GM18907 (cell line): ENCODE results near the gene SHISAL1.
"Not testable (repeated sequence)": the region's sequence is repeated elsewhere in the genome, so short reads cannot be mapped to it uniquely, and the experiment has no call there.

Experiments
- ATAC-seq: cut with Tn5 transposase; IDR thresholded peaks from one replicate; pipeline ENCODE4 v1.9.1; 2021; ENCODE audit warnings: mild to moderate bottlenecking, moderate library complexity; ENCODE audit not compliant: unreplicated experiment

The SHISAL1 gene

GRCh38 chr22:44244265-44244822 is 68.4 kb downstream of the SHISAL1 start:
- ATAC-seq: no peak

GRCh38 chr22:44243761-44244160 is 69.0 kb downstream of the SHISAL1 start:
- ATAC-seq: no peak

GRCh38 chr22:44242946-44243724 is 69.6 kb downstream of the SHISAL1 start:
- no peak for ATAC-seq

GRCh38 chr22:44241121-44241520 is 71.6 kb downstream of the SHISAL1 start:
- ATAC-seq: not testable (repeated sequence)

GRCh38 chr22:44237290-44237689 is 75.5 kb downstream of the SHISAL1 start:
- no peak for ATAC-seq

- ATAC-seq: not testable (repeated sequence)
Observed at GRCh38 chr22:44234372-44234771, 78.4 kb downstream of the SHISAL1 start.

GRCh38 chr22:44231233-44231632 is 81.5 kb downstream of the SHISAL1 start:
- ATAC-seq: no peak

GRCh38 chr22:44229809-44230208 is 82.9 kb downstream of the SHISAL1 start:
- ATAC-seq: no peak

GRCh38 chr22:44229331-44229730 is 83.4 kb downstream of the SHISAL1 start:
- no peak for ATAC-seq

GRCh38 chr22:44225812-44226211 is 86.9 kb downstream of the SHISAL1 start:
- no peak for ATAC-seq

GRCh38 chr22:44225091-44225689 is 87.6 kb downstream of the SHISAL1 start:
- no peak for ATAC-seq

GRCh38 chr22:44224166-44224565 is 88.6 kb downstream of the SHISAL1 start:
- no peak for ATAC-seq

GRCh38 chr22:44221710-44222475 is 90.9 kb downstream of the SHISAL1 start:
- no peak for ATAC-seq

- no peak for ATAC-seq
Observed at GRCh38 chr22:44220727-44221680, 91.7 kb downstream of the SHISAL1 start.

- no peak for ATAC-seq
Observed at GRCh38 chr22:44219101-44219870, 93.5 kb downstream of the SHISAL1 start.

- ATAC-seq: no peak
Observed at GRCh38 chr22:44218071-44218470, 94.7 kb downstream of the SHISAL1 start.

- ATAC-seq: no peak
Observed at GRCh38 chr22:44217346-44217745, 95.4 kb downstream of the SHISAL1 start.

- no peak for ATAC-seq
Observed at GRCh38 chr22:44215287-44215686, 97.5 kb downstream of the SHISAL1 start.

GRCh38 chr22:44214764-44215163 is 98.0 kb downstream of the SHISAL1 start:
- no peak for ATAC-seq

GRCh38 chr22:44214187-44214586 is 98.6 kb downstream of the SHISAL1 start:
- ATAC-seq: no peak
